ENCODE results near the gene MPHOSPH6.
"Not testable (repeated sequence)": the region's sequence is repeated elsewhere in the genome, so short reads cannot be mapped to it uniquely, and the experiment has no call there.

The MPHOSPH6 gene

GRCh38 chr16:82118749-82119148 lies 51.3 kb downstream of the MPHOSPH6 start:
- DNase-seq (ENCODE audit: low read depth, low spot score): no peak

GRCh38 chr16:82116535-82116934 lies 53.5 kb downstream of the MPHOSPH6 start:
- DNase-seq (ENCODE audit: low read depth, low spot score): no peak

- no peak for DNase-seq (ENCODE audit: low read depth, low spot score)
Measured at GRCh38 chr16:82113741-82114140, 56.3 kb downstream of the MPHOSPH6 start.

- DNase-seq (ENCODE audit: low read depth, low spot score): no peak
Measured at GRCh38 chr16:82111944-82112343, 58.1 kb downstream of the MPHOSPH6 start.

- not testable (repeated sequence) for DNase-seq (ENCODE audit: low read depth, low spot score)
Measured at GRCh38 chr16:82109266-82109665, 60.8 kb downstream of the MPHOSPH6 start.

- DNase-seq (ENCODE audit: low read depth, low spot score): no peak
Measured at GRCh38 chr16:82108774-82109173, 61.2 kb downstream of the MPHOSPH6 start.

- no peak for DNase-seq (ENCODE audit: low read depth, low spot score)
Measured at GRCh38 chr16:82108100-82108499, 61.9 kb downstream of the MPHOSPH6 start.

GRCh38 chr16:82105107-82105506 lies 64.9 kb downstream of the MPHOSPH6 start:
- no peak for DNase-seq (ENCODE audit: low read depth, low spot score)
